ENCODE measurements around the gene SLC1A4. TPM values are rescaled to one million over a fixed set of nuclear protein-coding genes. Genes with fewer than 3 reads are reported as not detected.

SLC1A4 gene
- polyA plus RNA-seq, 2 donors = 6.6 to 9.3 TPM

- Histone ChIP-seq H3K27me3 (ENCODE audit: control insufficient read depth in 1 of 2, insufficient read depth in 2 of 2, low read length in 2 of 2) (no peaks in the 10 kb centered on the region), H3K9me3 (ENCODE audit: control insufficient read depth in 2 of 2, insufficient read depth in 1 of 2, low read depth in 1 of 2, low read length in 1 of 2) (no peaks in the 10 kb centered on the region), H3K4me3 (ENCODE audit: low read depth in 1 of 2, low read length in 2 of 2) (no peak overlapping the region), H3K4me1 (ENCODE audit: control insufficient read depth in 2 of 2, insufficient read depth in 2 of 2, low read length in 1 of 2) (peaks cover 0 to 8% of the 10 kb centered on the region in 2 donors), H3K36me3 (ENCODE audit: control insufficient read depth in 2 of 2, insufficient read depth in 2 of 2, low read length in 1 of 2) (no peaks in the 10 kb centered on the region), H3K27ac (ENCODE audit: low read depth in 2 of 2, low read length in 1 of 2) (no peak overlapping the region)
- 82 to 86% methylated on average over 1 of the region's 1 CpG for WGBS, 2 donors
Observed at GRCh38 chr2:64976276-64976675, 12.9 kb upstream of the SLC1A4 start.

GRCh38 chr2:64978514-64979268 lies 10.5 kb upstream of the SLC1A4 start:
- no peak overlapping the region for H3K4me3 ChIP-seq (ENCODE audit: low read depth in 1 of 2, low read length in 2 of 2)
- no peaks in the 10 kb centered on the region for H3K27me3 ChIP-seq (ENCODE audit: control insufficient read depth in 1 of 2, insufficient read depth in 2 of 2, low read length in 2 of 2)
- peak overlapping the region in 1 of 2 donors; percentile 6 for H3K27ac ChIP-seq (ENCODE audit: low read depth in 2 of 2, low read length in 1 of 2)
- H3K4me1 ChIP-seq (ENCODE audit: control insufficient read depth in 2 of 2, insufficient read depth in 2 of 2, low read length in 1 of 2) = peaks cover 0 to 8% of the 10 kb centered on the region in 2 donors
- WGBS, 2 donors = 84 to 90% methylated on average over 4 of the region's 4 CpGs
- H3K9me3 ChIP-seq (ENCODE audit: control insufficient read depth in 2 of 2, insufficient read depth in 1 of 2, low read depth in 1 of 2, low read length in 1 of 2) = no peaks in the 10 kb centered on the region
- H3K36me3 ChIP-seq (ENCODE audit: control insufficient read depth in 2 of 2, insufficient read depth in 2 of 2, low read length in 1 of 2) = no peaks in the 10 kb centered on the region

GRCh38 chr2:64979744-64980143 lies 9.5 kb upstream of the SLC1A4 start:
- peaks cover 0 to 8% of the 10 kb centered on the region in 2 donors for H3K4me1 ChIP-seq (ENCODE audit: control insufficient read depth in 2 of 2, insufficient read depth in 2 of 2, low read length in 1 of 2)
- 55 to 65% methylated on average over 1 of the region's 1 CpG for WGBS, 2 donors
- H3K4me3 ChIP-seq (ENCODE audit: low read depth in 1 of 2, low read length in 2 of 2) = no peak overlapping the region
- H3K27ac ChIP-seq (ENCODE audit: low read depth in 2 of 2, low read length in 1 of 2) = no peak overlapping the region
- H3K9me3 ChIP-seq (ENCODE audit: control insufficient read depth in 2 of 2, insufficient read depth in 1 of 2, low read depth in 1 of 2, low read length in 1 of 2) = no peaks in the 10 kb centered on the region
- no peaks in the 10 kb centered on the region for H3K36me3 ChIP-seq (ENCODE audit: control insufficient read depth in 2 of 2, insufficient read depth in 2 of 2, low read length in 1 of 2)
- no peaks in the 10 kb centered on the region for H3K27me3 ChIP-seq (ENCODE audit: control insufficient read depth in 1 of 2, insufficient read depth in 2 of 2, low read length in 2 of 2)

- Histone ChIP-seq H3K27ac (ENCODE audit: low read depth in 2 of 2, low read length in 1 of 2) (no peak overlapping the region), H3K27me3 (ENCODE audit: control insufficient read depth in 1 of 2, insufficient read depth in 2 of 2, low read length in 2 of 2) (no peaks in the 10 kb centered on the region), H3K4me3 (ENCODE audit: low read depth in 1 of 2, low read length in 2 of 2) (no peak overlapping the region), H3K36me3 (ENCODE audit: control insufficient read depth in 2 of 2, insufficient read depth in 2 of 2, low read length in 1 of 2) (no peaks in the 10 kb centered on the region), H3K9me3 (ENCODE audit: control insufficient read depth in 2 of 2, insufficient read depth in 1 of 2, low read depth in 1 of 2, low read length in 1 of 2) (no peaks in the 10 kb centered on the region), H3K4me1 (ENCODE audit: control insufficient read depth in 2 of 2, insufficient read depth in 2 of 2, low read length in 1 of 2) (peaks cover 0 to 7% of the 10 kb centered on the region in 2 donors)
- 25 to 35% methylated on average over 1 of the region's 1 CpG for WGBS, 2 donors
Observed at GRCh38 chr2:64980183-64980582, 9.0 kb upstream of the SLC1A4 start.

- H3K4me3 ChIP-seq (ENCODE audit: low read depth in 1 of 2, low read length in 2 of 2) = no peak overlapping the region
- no peaks in the 10 kb centered on the region for H3K36me3 ChIP-seq (ENCODE audit: control insufficient read depth in 2 of 2, insufficient read depth in 2 of 2, low read length in 1 of 2)
- no peaks in the 10 kb centered on the region for H3K27me3 ChIP-seq (ENCODE audit: control insufficient read depth in 1 of 2, insufficient read depth in 2 of 2, low read length in 2 of 2)
- no peaks in the 10 kb centered on the region for H3K9me3 ChIP-seq (ENCODE audit: control insufficient read depth in 2 of 2, insufficient read depth in 1 of 2, low read depth in 1 of 2, low read length in 1 of 2)
- no peak overlapping the region for H3K27ac ChIP-seq (ENCODE audit: low read depth in 2 of 2, low read length in 1 of 2)
- H3K4me1 ChIP-seq (ENCODE audit: control insufficient read depth in 2 of 2, insufficient read depth in 2 of 2, low read length in 1 of 2) = peaks cover 0 to 8% of the 10 kb centered on the region in 2 donors
- 64 to 68% methylated on average over 2 of the region's 2 CpGs for WGBS, 2 donors
Observed at GRCh38 chr2:64982311-64982857, 6.8 kb upstream of the SLC1A4 start.

- Histone ChIP-seq H3K36me3 (ENCODE audit: control insufficient read depth in 2 of 2, insufficient read depth in 2 of 2, low read length in 1 of 2) (no peaks in the 10 kb centered on the region), H3K9me3 (ENCODE audit: control insufficient read depth in 2 of 2, insufficient read depth in 1 of 2, low read depth in 1 of 2, low read length in 1 of 2) (no peaks in the 10 kb centered on the region), H3K27ac (ENCODE audit: low read depth in 2 of 2, low read length in 1 of 2) (no peak overlapping the region), H3K27me3 (ENCODE audit: control insufficient read depth in 1 of 2, insufficient read depth in 2 of 2, low read length in 2 of 2) (no peaks in the 10 kb centered on the region), H3K4me3 (ENCODE audit: low read depth in 1 of 2, low read length in 2 of 2) (no peak overlapping the region), H3K4me1 (ENCODE audit: control insufficient read depth in 2 of 2, insufficient read depth in 2 of 2, low read length in 1 of 2) (peaks cover 0 to 8% of the 10 kb centered on the region in 2 donors)
- WGBS, 2 donors = 90 to 95% methylated on average over 2 of the region's 2 CpGs
Observed at GRCh38 chr2:64982932-64983331, 6.3 kb upstream of the SLC1A4 start.

GRCh38 chr2:64985447-64985846 lies 3.8 kb upstream of the SLC1A4 start:
- Histone ChIP-seq H3K27ac (ENCODE audit: low read depth in 2 of 2, low read length in 1 of 2) (no peak overlapping the region), H3K4me1 (ENCODE audit: control insufficient read depth in 2 of 2, insufficient read depth in 2 of 2, low read length in 1 of 2) (peaks cover 4 to 9% of the 10 kb centered on the region in 2 donors), H3K9me3 (ENCODE audit: control insufficient read depth in 2 of 2, insufficient read depth in 1 of 2, low read depth in 1 of 2, low read length in 1 of 2) (no peaks in the 10 kb centered on the region), H3K36me3 (ENCODE audit: control insufficient read depth in 2 of 2, insufficient read depth in 2 of 2, low read length in 1 of 2) (no peaks in the 10 kb centered on the region), H3K4me3 (ENCODE audit: low read depth in 1 of 2, low read length in 2 of 2) (no peak overlapping the region), H3K27me3 (ENCODE audit: control insufficient read depth in 1 of 2, insufficient read depth in 2 of 2, low read length in 2 of 2) (no peaks in the 10 kb centered on the region)
- 78 to 88% methylated on average over 7 of the region's 7 CpGs for WGBS, 2 donors

- Histone ChIP-seq H3K36me3 (ENCODE audit: control insufficient read depth in 2 of 2, insufficient read depth in 2 of 2, low read length in 1 of 2) (no peaks in the 10 kb centered on the region), H3K27ac (ENCODE audit: low read depth in 2 of 2, low read length in 1 of 2) (peak overlapping the region; percentile 31 to 66), H3K27me3 (ENCODE audit: control insufficient read depth in 1 of 2, insufficient read depth in 2 of 2, low read length in 2 of 2) (no peaks in the 10 kb centered on the region), H3K4me3 (ENCODE audit: low read depth in 1 of 2, low read length in 2 of 2) (peak overlapping the region in 1 of 2 donors; percentile 79), H3K4me1 (ENCODE audit: control insufficient read depth in 2 of 2, insufficient read depth in 2 of 2, low read length in 1 of 2) (peaks cover 4 to 12% of the 10 kb centered on the region in 2 donors), H3K9me3 (ENCODE audit: control insufficient read depth in 2 of 2, insufficient read depth in 1 of 2, low read depth in 1 of 2, low read length in 1 of 2) (no peaks in the 10 kb centered on the region)
- 25 to 27% methylated on average over 6 of the region's 6 CpGs for WGBS, 2 donors
Observed at GRCh38 chr2:64987001-64987955, 1.9 kb upstream of the SLC1A4 start.

GRCh38 chr2:64987956-64988419 lies 1.2 kb upstream of the SLC1A4 start:
- WGBS, 2 donors = 1 to 3% methylated on average over 12 of the region's 12 CpGs
- H3K4me1 ChIP-seq (ENCODE audit: control insufficient read depth in 2 of 2, insufficient read depth in 2 of 2, low read length in 1 of 2) = peaks cover 4 to 12% of the 10 kb centered on the region in 2 donors
- H3K27me3 ChIP-seq (ENCODE audit: control insufficient read depth in 1 of 2, insufficient read depth in 2 of 2, low read length in 2 of 2) = no peaks in the 10 kb centered on the region
- peak overlapping the region; percentile 92 for H3K27ac ChIP-seq (ENCODE audit: low read depth in 2 of 2, low read length in 1 of 2)
- H3K4me3 ChIP-seq (ENCODE audit: low read depth in 1 of 2, low read length in 2 of 2) = peak overlapping the region; percentile 79 to 81
- no peaks in the 10 kb centered on the region for H3K36me3 ChIP-seq (ENCODE audit: control insufficient read depth in 2 of 2, insufficient read depth in 2 of 2, low read length in 1 of 2)
- no peaks in the 10 kb centered on the region for H3K9me3 ChIP-seq (ENCODE audit: control insufficient read depth in 2 of 2, insufficient read depth in 1 of 2, low read depth in 1 of 2, low read length in 1 of 2)
